IMR-90 (cell line): Measurements from ENCODE around the gene UBE2C. TPM values are rescaled to one million over a fixed set of nuclear protein-coding genes. Genes with fewer than 3 reads are reported as not detected.

Experiments
- ATAC-seq: fragments of 200-7000 bp; cut with Tn5 transposase; 2 replicates; pipeline ENCODE4 v1.9.1; 2020; ENCODE audit warnings: low read depth, mild to moderate bottlenecking, moderate library complexity
- BruUV-seq: library from RNA; stranded (reverse); fragments of 400-500 nt; replicated peaks from 2 replicates; lab custom pipeline; 2021; lab: Mats Ljungman, UMichigan
- CTCF ChIA-PET: fragments of 300-600 bp; formaldehyde crosslinking; extraction: SDS; loops from one replicate; lab custom pipeline; 2021; ENCODE audit warnings: antibody characterized with exemption; lab: Yijun Ruan, JAX
- POLR2A ChIA-PET: fragments of 300-600 bp; sonication (Branson Sonifier 250); formaldehyde crosslinking; loops from one replicate; lab custom pipeline; 2022; ENCODE audit warnings: antibody characterized with exemption; ENCODE audit not compliant: unreplicated experiment; lab: Charles Lee
- DNase-seq: peaks from one replicate; pipeline ENCODE4 v3.0.0; 2013
- H2AFZ ChIP-seq: replicated peaks from 2 replicates; pipeline ENCODE3; 2013; ENCODE audit warnings: low read length, mild to moderate bottlenecking; ENCODE audit not compliant: poor library complexity
- H2AK5ac ChIP-seq: 2 replicates; pipeline ENCODE4 v1.6.1; 2013; ENCODE audit warnings: low read depth, low read length, inconsistent platforms
- H2AK9ac ChIP-seq: replicated peaks from 2 replicates; pipeline ENCODE3; 2013; ENCODE audit warnings: mild to moderate bottlenecking, low read depth, low read length, moderate library complexity; ENCODE audit not compliant: poor library complexity
- H2BK120ac ChIP-seq: 2 replicates; pipeline ENCODE4 v1.6.1; 2013; ENCODE audit warnings: low read depth, low read length, inconsistent platforms
- H2BK15ac ChIP-seq: 3 replicates; pipeline ENCODE4 v1.6.1; 2013; ENCODE audit warnings: low read depth, low read length, inconsistent platforms
- H2BK20ac ChIP-seq: 2 replicates; pipeline ENCODE4 v1.6.1; 2013; ENCODE audit warnings: low read depth, mild to moderate bottlenecking, inconsistent platforms, low read length, moderate library complexity
- H2BK5ac ChIP-seq: 2 replicates; pipeline ENCODE4 v1.6.1; 2013; ENCODE audit warnings: mild to moderate bottlenecking, low read depth, low read length, inconsistent platforms; ENCODE audit not compliant: poor library complexity, severe bottlenecking
- H3K14ac ChIP-seq: replicated peaks from 2 replicates; pipeline ENCODE4 v1.6.1; 2013; ENCODE audit warnings: low read depth, low read length, inconsistent platforms
- H3K18ac ChIP-seq: 2 replicates; pipeline ENCODE4 v1.6.1; 2013; ENCODE audit warnings: low read depth, low read length, control low read depth
- H3K23ac ChIP-seq: 2 replicates; pipeline ENCODE4 v1.6.1; 2013; ENCODE audit warnings: low read depth, low read length, inconsistent platforms
- H3K27ac ChIP-seq: 2 replicates; pipeline ENCODE4 v1.5.1; 2013; ENCODE audit warnings: mild to moderate bottlenecking, control low read depth, low read length; ENCODE audit not compliant: insufficient read depth
- H3K27me3 ChIP-seq: 2 replicates; pipeline ENCODE4 v1.6.1; 2013; ENCODE audit warnings: low read length; ENCODE audit not compliant: control insufficient read depth, insufficient read depth
- H3K36me3 ChIP-seq: 2 replicates; pipeline ENCODE4 v1.6.1; 2013; ENCODE audit warnings: low read length, mixed read lengths; ENCODE audit not compliant: control insufficient read depth, insufficient read depth
- H3K4ac ChIP-seq: 2 replicates; pipeline ENCODE4 v1.6.1; 2013; ENCODE audit warnings: low read depth, low read length, inconsistent platforms
- H3K4me1 ChIP-seq: 2 replicates; pipeline ENCODE4 v1.6.1; 2013; ENCODE audit warnings: low read length, mixed read lengths; ENCODE audit not compliant: control insufficient read depth, insufficient read depth
- H3K4me2 ChIP-seq: 2 replicates; pipeline ENCODE4 v1.6.1; 2013; ENCODE audit warnings: low read depth, mild to moderate bottlenecking, control low read depth, low read length, moderate library complexity
- H3K4me3 ChIP-seq: 2 replicates; pipeline ENCODE4 v1.5.1; 2013; ENCODE audit warnings: low read depth, mild to moderate bottlenecking, control low read depth, low read length, moderate library complexity; ENCODE audit not compliant: insufficient read depth
- H3K56ac ChIP-seq: 2 replicates; pipeline ENCODE4 v1.6.1; 2013; ENCODE audit warnings: low read length, inconsistent platforms; ENCODE audit not compliant: insufficient read depth; ENCODE audit errors: extremely low read depth
- H3K79me1 ChIP-seq, 2 experiments: 2 replicates each; pipeline ENCODE4 v1.6.1; 2013; ENCODE audit warnings: low read length in 2 of 2, inconsistent platforms in 1 of 2, low read depth in 1 of 2
- H3K9ac ChIP-seq: 2 replicates; pipeline ENCODE4 v1.6.1; 2013; ENCODE audit warnings: low read depth, low read length, control low read depth
- H3K9me1 ChIP-seq: 2 replicates; pipeline ENCODE4 v1.6.1; 2013; ENCODE audit warnings: low read length, inconsistent platforms; ENCODE audit not compliant: insufficient read depth
- H3K9me3 ChIP-seq: 2 replicates; pipeline ENCODE4 v1.6.1; 2013; ENCODE audit warnings: low read length; ENCODE audit not compliant: control insufficient read depth, insufficient read depth
- H4K20me1 ChIP-seq: 2 replicates; pipeline ENCODE4 v1.6.1; 2013; ENCODE audit warnings: low read length, inconsistent platforms; ENCODE audit not compliant: insufficient read depth
- H4K5ac ChIP-seq: 2 replicates; pipeline ENCODE4 v1.6.1; 2013; ENCODE audit warnings: mild to moderate bottlenecking, low read depth, low read length, control low read depth
- H4K8ac ChIP-seq, 2 experiments: 2 replicates each; pipeline ENCODE4 v1.6.1; 2013; ENCODE audit warnings: low read depth in 2 of 2, low read length in 2 of 2, control low read depth in 1 of 2, inconsistent platforms in 1 of 2
- H4K91ac ChIP-seq: 2 replicates; pipeline ENCODE4 v1.6.1; 2013; ENCODE audit warnings: low read depth, low read length, inconsistent platforms; ENCODE audit not compliant: insufficient read depth
- BHLHE40 ChIP-seq: fragments of 150-350 bp; IDR thresholded peaks from 2 replicates; pipeline ENCODE4 v1.6.1; 2016; ENCODE audit warnings: mild to moderate bottlenecking, low read depth, low read length
- CEBPB ChIP-seq: IDR thresholded peaks from 2 replicates; pipeline ENCODE4 v1.6.1; 2012; ENCODE audit warnings: low read depth, low read length, improper control_type of control experiment
- CHD1 ChIP-seq: IDR thresholded peaks from 2 replicates; pipeline ENCODE4 v1.6.1; 2012; ENCODE audit warnings: low read depth, low read length, improper control_type of control experiment
- MAFK ChIP-seq: IDR thresholded peaks from 2 replicates; pipeline ENCODE4 v1.6.1; 2012; ENCODE audit warnings: low read depth, low read length, improper control_type of control experiment
- MAZ ChIP-seq: IDR thresholded peaks from 2 replicates; pipeline ENCODE4 v1.6.1; 2012; ENCODE audit warnings: low read depth, mild to moderate bottlenecking, low read length, improper control_type of control experiment, moderate library complexity, borderline replicate concordance
- MXI1 ChIP-seq: IDR thresholded peaks from 2 replicates; pipeline ENCODE4 v1.6.1; 2012; ENCODE audit warnings: low read depth, mild to moderate bottlenecking, low read length, moderate library complexity, borderline replicate concordance
- NFE2L2 ChIP-seq: fragments of 150-350 bp; IDR thresholded peaks from 2 replicates; pipeline ENCODE4 v1.6.1; 2016; ENCODE audit warnings: low read depth, mild to moderate bottlenecking, low read length
- POLR2A ChIP-seq: IDR thresholded peaks from 2 replicates; pipeline ENCODE4 v1.6.1; 2012; ENCODE audit warnings: mild to moderate bottlenecking, low read depth, low read length
- RAD21 ChIP-seq: IDR thresholded peaks from 2 replicates; pipeline ENCODE4 v1.6.1; 2012; ENCODE audit warnings: low read length, improper control_type of control experiment
- RCOR1 ChIP-seq: IDR thresholded peaks from 2 replicates; pipeline ENCODE4 v1.6.1; 2012; ENCODE audit warnings: mild to moderate bottlenecking, low read length, improper control_type of control experiment; ENCODE audit not compliant: insufficient replicate concordance
- SMC3 ChIP-seq: fragments of 150-350 bp; IDR thresholded peaks from 2 replicates; pipeline ENCODE4 v1.6.1; 2016; ENCODE audit warnings: low read depth, mild to moderate bottlenecking, antibody characterized with exemption, low read length, moderate library complexity
- WGBS, 2 experiments: methylation state at CpG; one replicate each; pipeline versions ENCODE4 v1.1.5 to v1.1.7; 2013; ENCODE audit warnings: missing lambda C conversion rate in 2 of 2; ENCODE audit not compliant: insufficient read length in 1 of 2; ENCODE audit errors: extremely low coverage in 2 of 2; 5-methylcytosine and 5-hydroxymethylcytosine counted together
- dilution Hi-C: fragments of 300-500 bp; cut with HindIII; formaldehyde crosslinking; loops from one replicate; pipeline ENCODE4 v1.14.3; 2018; ENCODE audit warnings: low sequenced_read_pairs; ENCODE audit not compliant: unreplicated experiment
- in situ Hi-C: fragments of 300-500 bp; cut with MboI; formaldehyde crosslinking; loops from 3 replicates; pipeline ENCODE4 v1.14.3; 2019; ENCODE audit warnings: low sequenced_read_pairs, inconsistent platforms, mixed read lengths
- intact Hi-C: fragments of 100-400 bp; cut with micrococcal nuclease; formaldehyde crosslinking; loops from 2 replicates; pipeline ENCODE4 v1.10.0; 2022
- polyA plus RNA-seq, 3 experiments: library from polyadenylated mRNA; depleted of rRNA; stranded (reverse); fragments of >200 nt; gene quantifications; 2 replicates each; pipeline ENCODE4 v1.2.3, GENCODE V29; 2012; ENCODE audit warnings: low replicate concordance in 1 of 3
- total RNA-seq: library from RNA; depleted of rRNA; stranded (reverse); fragments of >200 nt; gene quantifications from 2 replicates; pipeline ENCODE4 v1.2.3, GENCODE V29; 2012
- TF ChIP-seq, protein P1 (sequence below): fragments of 150-350 bp; IDR thresholded peaks from 2 replicates; pipeline ENCODE4 v1.6.1; 2016; ENCODE audit warnings: low read depth, mild to moderate bottlenecking, low read length, moderate library complexity, borderline replicate concordance

Gene UBE2C
- total and polyA plus RNA-seq, 2 of the 4 experiments (the other 2 are of a cell fraction), result 43.4 to 120 TPM

DNA sequence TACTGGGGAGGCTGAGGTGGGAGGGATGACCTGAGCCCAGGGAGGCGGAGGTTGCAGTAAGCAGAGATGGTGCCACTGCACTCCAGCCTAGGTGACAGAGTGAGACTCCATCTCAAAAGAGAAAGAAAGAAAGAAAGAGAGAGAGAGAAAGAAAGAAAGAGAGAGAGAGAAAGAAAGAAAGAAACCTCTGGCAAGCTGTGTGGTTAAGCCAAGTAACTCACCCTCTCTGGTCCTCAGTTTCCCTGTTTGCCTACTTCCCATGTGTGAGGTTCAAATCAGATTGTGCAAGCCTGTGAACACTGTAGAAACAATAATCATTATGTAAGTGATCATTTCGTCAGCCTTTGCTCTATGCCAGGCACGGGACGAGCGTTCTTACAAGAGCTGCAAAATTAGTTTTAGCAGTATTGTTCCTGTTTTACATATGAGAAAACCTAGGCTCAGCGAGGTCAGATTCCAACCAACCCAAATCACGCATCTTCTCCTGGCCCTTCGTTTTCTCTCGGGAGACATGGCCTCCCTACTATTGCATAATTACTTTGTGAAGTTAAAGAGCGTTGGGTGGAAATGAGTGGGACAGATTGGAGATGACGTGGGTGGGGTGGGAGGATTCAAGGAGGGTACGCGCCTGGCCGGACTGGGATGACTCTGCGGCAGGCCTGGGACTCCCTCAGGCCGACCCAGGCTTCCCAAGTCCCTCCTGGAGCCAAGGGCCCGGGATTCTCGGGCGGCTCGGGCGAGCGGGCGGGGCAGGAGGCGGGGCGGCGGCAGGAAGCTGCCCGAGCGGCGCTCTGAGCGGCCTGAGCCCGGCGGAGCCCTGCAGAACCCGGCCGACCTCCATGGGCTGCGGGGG is 20.8 kb downstream of the UBE2C start, which contains the start of gene SNX21 (continued):
- no peak for TF ChIP-seq SMC3

DNA sequence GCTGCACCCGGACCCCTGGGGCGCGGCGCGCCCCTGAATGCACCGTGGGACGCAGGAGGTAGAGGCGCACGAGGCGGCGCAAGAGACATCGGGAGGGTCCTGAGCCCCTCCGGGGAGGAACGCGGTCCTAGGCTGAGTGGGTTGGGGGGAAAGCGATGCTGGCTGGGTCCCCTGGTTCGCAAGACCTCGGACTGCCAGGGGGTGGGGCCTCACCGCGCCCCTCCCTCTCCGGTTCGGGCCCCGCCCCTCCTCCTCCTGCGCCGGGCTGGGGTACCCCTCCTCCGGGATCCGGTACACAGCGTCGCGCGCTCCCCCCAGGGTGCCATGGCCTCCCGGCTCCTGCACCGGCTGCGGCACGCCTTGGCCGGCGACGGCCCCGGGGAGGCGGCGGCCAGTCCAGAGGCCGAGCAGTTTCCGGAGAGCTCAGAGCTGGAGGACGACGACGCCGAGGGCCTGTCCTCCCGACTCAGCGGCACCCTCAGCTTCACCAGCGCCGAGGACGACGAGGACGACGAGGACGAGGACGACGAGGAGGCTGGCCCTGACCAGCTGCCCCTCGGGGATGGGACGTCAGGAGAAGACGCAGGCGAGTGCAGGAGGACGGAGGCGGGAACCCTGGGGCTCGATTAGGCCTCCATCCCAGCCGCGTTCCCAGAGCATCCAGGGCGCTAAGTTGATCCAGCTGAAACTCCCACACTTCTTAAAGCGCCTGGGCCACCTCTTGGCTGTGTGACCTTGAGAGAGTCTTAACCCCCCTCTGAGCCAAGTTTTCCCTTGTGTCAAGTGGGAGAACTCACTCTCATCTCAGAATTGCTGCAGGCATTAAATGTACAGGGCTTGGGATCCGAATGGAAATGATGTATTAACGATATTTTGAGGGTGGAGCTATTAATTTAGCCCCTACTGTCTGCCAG is 21.7 kb downstream of the UBE2C start:
- Histone ChIP-seq H3K9me3 (no peaks in the 10 kb centered on the region), H3K36me3 (peaks cover 9% of the 10 kb centered on the region), H2BK5ac (peak overlapping the region; percentile 75), H3K9ac (peak overlapping the region; percentile 94), H2AFZ (peak overlapping the region; percentile 97), H4K20me1 (no peaks in the 10 kb centered on the region), H3K27ac (peak overlapping the region; percentile 81), H3K18ac (peak overlapping the region; percentile 82), H2BK15ac (peak overlapping the region; percentile 25; the same call in 1 of the 3 replicates), H3K23ac (peak overlapping the region; percentile 96; the same call in 1 of the 2 replicates), H3K27me3 (no peaks in the 10 kb centered on the region), H3K79me1 (peaks cover 15 to 27% of the 10 kb centered on the region in 2 experiments), H3K56ac (peak overlapping the region; percentile 72; the same call in 1 of the 2 replicates), H3K4me2 (peak overlapping the region; percentile 98), H2BK20ac (0 out of 2 replicates have a peak overlapping the region, but pooled peaks have one; percentile 12), H2AK9ac (peak overlapping the region; percentile 97), H4K8ac (peak overlapping the region; percentile 68 to 74; a peak in 3 of 4 replicates), H3K4me3 (peak overlapping the region; percentile 94), H3K4ac (peak overlapping the region; percentile 93), H4K91ac (peak overlapping the region; percentile 81), H2AK5ac (peak overlapping the region; percentile 92), H3K14ac (peak overlapping the region; percentile 79), H4K5ac (peak overlapping the region; percentile 86), H3K9me1 (peaks cover 17% of the 10 kb centered on the region), H3K4me1 (peaks cover 18% of the 10 kb centered on the region), H2BK120ac (peak overlapping the region; percentile 71; the same call in 1 of the 2 replicates)
- 9% methylated on average over 18 of the region's 71 CpGs; no CpG with 5 or more reads in 1 of the 2 experiments for WGBS, 2 experiments
- dilution Hi-C loops (no loop called here), in situ Hi-C loops (no loop called here), intact Hi-C loops (loop anchor here (10.0 kb wide), 1 partner anchor 101 kb away; the partner anchor contains the start of gene PCIF1)
- ChIA-PET POLR2A (interaction anchor here (0.6 kb wide), 2 partner anchors 13 to 107 kb away, joined by 3 read pairs; no protein-coding TSS in a partner anchor), CTCF (no interaction called here)
- peak; percentile 86 for ATAC-seq
- no TSS peak for BruUV-seq
- DNase-seq, result peak; percentile 49
- no peak for TF ChIP-seq MAZ
- TF ChIP-seq MXI1, result no peak
- TF ChIP-seq RCOR1, result no peak
- TF ChIP-seq RAD21, result no peak
- TF ChIP-seq MAFK, result no peak
- no peak for TF ChIP-seq CHD1
- TF ChIP-seq POLR2A, result no peak; the same call in 1 of the 2 replicates
- TF ChIP-seq BHLHE40, result no peak
- no peak for TF ChIP-seq NFE2L2
- TF ChIP-seq, protein P1, sequence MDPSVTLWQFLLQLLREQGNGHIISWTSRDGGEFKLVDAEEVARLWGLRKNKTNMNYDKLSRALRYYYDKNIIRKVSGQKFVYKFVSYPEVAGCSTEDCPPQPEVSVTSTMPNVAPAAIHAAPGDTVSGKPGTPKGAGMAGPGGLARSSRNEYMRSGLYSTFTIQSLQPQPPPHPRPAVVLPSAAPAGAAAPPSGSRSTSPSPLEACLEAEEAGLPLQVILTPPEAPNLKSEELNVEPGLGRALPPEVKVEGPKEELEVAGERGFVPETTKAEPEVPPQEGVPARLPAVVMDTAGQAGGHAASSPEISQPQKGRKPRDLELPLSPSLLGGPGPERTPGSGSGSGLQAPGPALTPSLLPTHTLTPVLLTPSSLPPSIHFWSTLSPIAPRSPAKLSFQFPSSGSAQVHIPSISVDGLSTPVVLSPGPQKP, result no peak
- no peak for TF ChIP-seq SMC3
- TF ChIP-seq CEBPB, result no peak
